Measurements from ENCODE around the gene TWIST2. TPM values are rescaled to one million over a fixed set of nuclear protein-coding genes. Genes with fewer than 3 reads are reported as not detected.

The TWIST2 gene
- total RNA-seq, 1 donor from 2014 or later: 2.7 TPM

DNA sequence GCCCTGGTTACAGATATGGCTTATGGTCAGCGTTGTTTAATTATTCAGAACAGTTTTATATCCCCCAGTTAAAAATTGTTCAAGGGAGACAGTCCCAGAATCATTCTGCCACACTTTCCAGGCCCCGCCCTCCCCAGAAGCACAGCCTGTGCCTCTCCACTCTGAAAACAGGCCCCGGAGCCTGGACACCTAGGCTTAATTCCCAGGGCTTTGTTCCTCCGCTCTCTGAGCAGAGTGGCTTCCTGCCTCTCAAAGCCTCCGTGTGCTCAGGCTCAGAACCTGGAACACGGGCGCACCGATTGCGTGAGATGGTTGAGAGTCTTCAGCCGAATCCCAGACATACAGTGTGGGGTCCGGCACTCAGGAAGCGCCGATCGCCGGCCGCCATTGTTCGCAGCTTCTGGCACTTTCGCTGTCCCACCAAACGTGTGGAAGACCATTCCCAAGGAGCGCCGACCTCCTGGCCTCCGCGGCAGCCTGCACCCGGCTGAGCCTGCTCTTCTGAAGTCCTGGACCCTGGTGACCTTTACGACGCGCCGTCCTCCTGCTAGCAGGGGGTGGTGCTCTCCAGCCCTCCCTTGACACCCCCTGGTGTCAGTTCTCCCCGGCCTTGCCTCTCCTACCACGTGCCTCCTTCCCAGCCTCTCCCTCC lies 45.6 kb downstream of the TWIST2 start:
- intact Hi-C loops (cut with micrococcal nuclease): no loop called here
- Histone ChIP-seq H3K36me3 (no peaks in the 10 kb centered on the region), H3K9me3 (replicated peaks) (no peaks in the 10 kb centered on the region), H3K4me3 (no peak overlapping the region), H3K4me1 (peaks cover 32% of the 10 kb centered on the region), H3K27ac (replicated peaks) (no peak overlapping the region), H3K27me3 (ENCODE audit: low read depth) (peaks cover 27% of the 10 kb centered on the region)
- no peak for DNase-seq
- TF ChIP-seq, protein P1, sequence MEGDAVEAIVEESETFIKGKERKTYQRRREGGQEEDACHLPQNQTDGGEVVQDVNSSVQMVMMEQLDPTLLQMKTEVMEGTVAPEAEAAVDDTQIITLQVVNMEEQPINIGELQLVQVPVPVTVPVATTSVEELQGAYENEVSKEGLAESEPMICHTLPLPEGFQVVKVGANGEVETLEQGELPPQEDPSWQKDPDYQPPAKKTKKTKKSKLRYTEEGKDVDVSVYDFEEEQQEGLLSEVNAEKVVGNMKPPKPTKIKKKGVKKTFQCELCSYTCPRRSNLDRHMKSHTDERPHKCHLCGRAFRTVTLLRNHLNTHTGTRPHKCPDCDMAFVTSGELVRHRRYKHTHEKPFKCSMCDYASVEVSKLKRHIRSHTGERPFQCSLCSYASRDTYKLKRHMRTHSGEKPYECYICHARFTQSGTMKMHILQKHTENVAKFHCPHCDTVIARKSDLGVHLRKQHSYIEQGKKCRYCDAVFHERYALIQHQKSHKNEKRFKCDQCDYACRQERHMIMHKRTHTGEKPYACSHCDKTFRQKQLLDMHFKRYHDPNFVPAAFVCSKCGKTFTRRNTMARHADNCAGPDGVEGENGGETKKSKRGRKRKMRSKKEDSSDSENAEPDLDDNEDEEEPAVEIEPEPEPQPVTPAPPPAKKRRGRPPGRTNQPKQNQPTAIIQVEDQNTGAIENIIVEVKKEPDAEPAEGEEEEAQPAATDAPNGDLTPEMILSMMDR (IDR thresholded peaks at IDR 0.05; ENCODE audit: borderline replicate concordance): no peak

DNA sequence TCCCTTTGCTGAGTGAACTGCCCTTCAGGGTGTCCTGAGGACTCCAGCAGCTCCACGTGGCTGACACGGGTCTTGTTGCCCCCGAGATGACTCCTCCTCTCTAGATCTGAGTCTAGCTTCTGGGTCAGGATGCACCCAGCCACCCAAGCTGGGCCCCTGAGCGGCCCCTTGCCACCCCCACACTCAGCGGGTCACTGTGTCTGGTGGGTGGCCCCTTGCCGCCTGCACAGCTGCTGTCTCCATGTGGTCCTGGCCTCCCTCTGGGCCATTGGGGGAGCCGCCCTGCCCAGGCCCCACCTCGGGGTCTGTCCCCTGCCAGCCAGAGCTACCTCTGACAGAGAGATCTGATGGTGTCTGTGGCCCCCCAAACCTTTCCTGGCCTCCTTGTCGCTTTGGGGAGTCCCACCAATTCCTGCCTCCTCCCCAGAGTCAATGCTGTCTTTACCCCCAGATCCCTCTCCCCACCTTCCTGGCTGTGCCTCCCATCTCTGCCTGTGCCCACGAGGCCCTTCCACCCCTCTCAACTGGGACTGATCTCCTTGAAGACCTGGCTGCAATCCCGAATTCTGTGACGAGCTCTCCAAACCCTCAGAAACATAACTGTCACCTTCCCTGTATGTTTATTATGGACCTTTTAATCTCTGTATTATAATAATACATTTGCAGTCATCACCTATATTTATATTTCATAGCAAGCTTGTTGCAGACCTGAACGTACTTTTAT lies 46.5 kb downstream of the TWIST2 start:
- peaks cover 32% of the 10 kb centered on the region for H3K4me1 ChIP-seq
- no peak for DNase-seq
- peak overlapping the region; percentile 57 for H3K27ac ChIP-seq (replicated peaks)
- H3K9me3 ChIP-seq (replicated peaks): no peaks in the 10 kb centered on the region
- H3K4me3 ChIP-seq: no peak overlapping the region
- no peaks in the 10 kb centered on the region for H3K36me3 ChIP-seq
- TF ChIP-seq, protein P1 (IDR thresholded peaks at IDR 0.05; ENCODE audit: borderline replicate concordance): no peak
- H3K27me3 ChIP-seq (ENCODE audit: low read depth): peaks cover 27% of the 10 kb centered on the region
- intact Hi-C loops (cut with micrococcal nuclease): no loop called here

DNA sequence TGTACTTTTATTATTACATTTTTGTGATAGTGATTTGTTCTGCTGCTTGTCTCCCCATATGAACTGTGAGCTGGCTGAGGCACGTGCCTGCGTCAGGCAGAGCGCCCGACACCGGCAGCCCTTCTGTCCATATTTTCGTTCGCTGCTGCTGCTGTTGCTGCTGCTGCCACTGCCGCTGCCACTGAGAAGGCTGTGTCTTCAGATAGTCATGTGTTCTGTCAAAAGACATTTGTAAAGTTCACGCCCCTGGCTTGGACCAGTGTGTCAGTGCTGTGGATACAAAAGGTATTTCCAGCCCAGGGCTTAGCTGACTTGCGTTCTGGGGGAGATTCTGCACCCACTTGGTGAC lies 47.0 kb downstream of the TWIST2 start:
- DNase-seq: no peak
- peaks cover 32% of the 10 kb centered on the region for H3K4me1 ChIP-seq
- peak overlapping the region; percentile 57 for H3K27ac ChIP-seq (replicated peaks)
- H3K36me3 ChIP-seq: no peaks in the 10 kb centered on the region
- peaks cover 28% of the 10 kb centered on the region for H3K27me3 ChIP-seq (ENCODE audit: low read depth)
- no peaks in the 10 kb centered on the region for H3K9me3 ChIP-seq (replicated peaks)
- intact Hi-C loops (cut with micrococcal nuclease): no loop called here
- TF ChIP-seq, protein P1 (IDR thresholded peaks at IDR 0.05; ENCODE audit: borderline replicate concordance): no peak
- H3K4me3 ChIP-seq: no peak overlapping the region

DNA sequence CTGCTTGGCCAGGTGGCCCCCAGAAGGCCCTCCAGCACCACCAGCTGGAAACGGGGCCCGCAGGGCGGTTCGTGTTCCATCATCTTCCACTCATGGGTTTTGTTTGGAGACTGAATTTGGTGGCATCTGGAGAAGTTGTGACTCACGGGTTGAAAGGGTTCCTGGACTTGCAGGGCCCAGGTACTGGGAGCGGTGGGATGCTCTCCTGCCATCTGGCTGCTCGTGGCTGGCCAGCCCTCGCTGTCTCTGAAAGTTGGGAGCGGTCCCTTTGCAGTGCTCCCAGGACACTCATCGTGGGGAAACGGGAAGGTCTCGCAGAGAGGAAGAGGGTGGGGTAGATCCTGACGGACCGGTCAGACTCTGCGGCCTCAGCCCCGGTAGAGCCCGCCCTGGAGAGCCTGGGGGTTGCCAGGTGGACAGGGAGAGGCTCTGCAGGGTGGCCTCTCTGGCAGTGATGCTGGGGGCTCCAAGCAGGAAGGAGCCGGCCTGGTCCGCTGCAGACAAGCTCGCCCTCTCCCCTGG lies 47.5 kb downstream of the TWIST2 start:
- no peak for DNase-seq
- Histone ChIP-seq H3K27ac (replicated peaks) (peak overlapping the region; percentile 57), H3K36me3 (no peaks in the 10 kb centered on the region), H3K4me3 (peak overlapping the region; percentile 20), H3K9me3 (replicated peaks) (no peaks in the 10 kb centered on the region), H3K4me1 (peaks cover 32% of the 10 kb centered on the region), H3K27me3 (ENCODE audit: low read depth) (peaks cover 33% of the 10 kb centered on the region)
- intact Hi-C loops (cut with micrococcal nuclease): no loop called here
- TF ChIP-seq, protein P1 (IDR thresholded peaks at IDR 0.05; ENCODE audit: borderline replicate concordance): no peak

DNA sequence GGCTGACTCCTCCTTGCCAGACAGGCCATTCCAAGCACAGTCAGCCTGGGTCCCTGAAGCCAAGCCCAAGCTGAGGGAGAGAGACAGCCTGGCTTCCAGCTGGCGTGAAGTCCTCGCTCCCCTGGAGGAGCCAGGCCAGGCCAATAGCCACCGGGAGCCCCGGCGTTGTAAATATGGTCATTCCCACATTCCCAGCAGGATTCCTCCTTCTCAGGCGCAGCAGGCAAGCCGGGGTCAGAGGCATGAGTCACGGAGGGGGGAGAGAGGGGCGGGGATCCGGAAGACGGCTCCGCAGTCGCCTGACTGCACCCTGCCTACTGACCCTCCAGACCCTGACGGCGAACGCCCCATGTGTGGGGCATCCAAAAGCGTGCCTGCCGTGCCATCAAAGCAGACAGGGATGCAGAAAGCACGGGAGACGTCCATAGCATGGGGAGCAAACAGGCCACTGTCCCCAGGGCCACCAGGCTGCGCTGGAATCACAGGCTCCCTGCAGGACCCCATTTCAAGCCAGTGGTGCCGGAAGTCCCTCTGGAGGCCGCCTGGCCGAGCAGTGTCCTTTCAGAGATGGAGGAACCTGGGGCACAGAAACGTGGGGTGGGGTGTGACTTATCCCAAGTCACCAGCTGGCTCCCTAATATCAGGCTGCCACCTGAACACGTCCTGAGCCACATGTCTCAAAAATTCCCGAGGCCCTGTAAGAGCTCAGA lies 48.2 kb downstream of the TWIST2 start:
- peaks cover 39% of the 10 kb centered on the region for H3K27me3 ChIP-seq (ENCODE audit: low read depth)
- intact Hi-C loops (cut with micrococcal nuclease): no loop called here
- peak overlapping the region; percentile 20 for H3K4me3 ChIP-seq
- TF ChIP-seq, protein P1 (IDR thresholded peaks at IDR 0.05; ENCODE audit: borderline replicate concordance): no peak
- H3K36me3 ChIP-seq: no peaks in the 10 kb centered on the region
- DNase-seq: peak; percentile 68
- H3K27ac ChIP-seq (replicated peaks): peak overlapping the region; percentile 57
- no peaks in the 10 kb centered on the region for H3K9me3 ChIP-seq (replicated peaks)
- peaks cover 32% of the 10 kb centered on the region for H3K4me1 ChIP-seq
